ENCODE data around the gene PPP1R9A.

The PPP1R9A gene

GRCh38 chr7:95297041-95297440 is 389.6 kb downstream of the PPP1R9A start:
- DNase-seq (ENCODE audit: low read depth): no peak
- in situ Hi-C loops (cut with HindIII; ENCODE audit: low sequenced_read_pairs): no loop called here
- H3K4me3 ChIP-seq (ENCODE audit: low read depth, low read length): no peak overlapping the region
- TF ChIP-seq, protein P1, sequence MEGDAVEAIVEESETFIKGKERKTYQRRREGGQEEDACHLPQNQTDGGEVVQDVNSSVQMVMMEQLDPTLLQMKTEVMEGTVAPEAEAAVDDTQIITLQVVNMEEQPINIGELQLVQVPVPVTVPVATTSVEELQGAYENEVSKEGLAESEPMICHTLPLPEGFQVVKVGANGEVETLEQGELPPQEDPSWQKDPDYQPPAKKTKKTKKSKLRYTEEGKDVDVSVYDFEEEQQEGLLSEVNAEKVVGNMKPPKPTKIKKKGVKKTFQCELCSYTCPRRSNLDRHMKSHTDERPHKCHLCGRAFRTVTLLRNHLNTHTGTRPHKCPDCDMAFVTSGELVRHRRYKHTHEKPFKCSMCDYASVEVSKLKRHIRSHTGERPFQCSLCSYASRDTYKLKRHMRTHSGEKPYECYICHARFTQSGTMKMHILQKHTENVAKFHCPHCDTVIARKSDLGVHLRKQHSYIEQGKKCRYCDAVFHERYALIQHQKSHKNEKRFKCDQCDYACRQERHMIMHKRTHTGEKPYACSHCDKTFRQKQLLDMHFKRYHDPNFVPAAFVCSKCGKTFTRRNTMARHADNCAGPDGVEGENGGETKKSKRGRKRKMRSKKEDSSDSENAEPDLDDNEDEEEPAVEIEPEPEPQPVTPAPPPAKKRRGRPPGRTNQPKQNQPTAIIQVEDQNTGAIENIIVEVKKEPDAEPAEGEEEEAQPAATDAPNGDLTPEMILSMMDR (IDR thresholded peaks at IDR 0.05; ENCODE audit: low read depth, low read length, missing control alignments): no peak

- TF ChIP-seq, protein P1 (IDR thresholded peaks at IDR 0.05; ENCODE audit: low read depth, low read length, missing control alignments): no peak
- in situ Hi-C loops (cut with HindIII; ENCODE audit: low sequenced_read_pairs): no loop called here
- DNase-seq (ENCODE audit: low read depth): no peak
- H3K4me3 ChIP-seq (ENCODE audit: low read depth, low read length): no peak overlapping the region
These were observed 390.7 kb downstream of the PPP1R9A start for GRCh38 chr7:95298091-95298490.

- H3K4me3 ChIP-seq (ENCODE audit: low read depth, low read length): no peak overlapping the region
- in situ Hi-C loops (cut with HindIII; ENCODE audit: low sequenced_read_pairs): no loop called here
- TF ChIP-seq, protein P1 (IDR thresholded peaks at IDR 0.05; ENCODE audit: low read depth, low read length, missing control alignments): no peak
- no peak for DNase-seq (ENCODE audit: low read depth)
These were observed 395.9 kb downstream of the PPP1R9A start for GRCh38 chr7:95303013-95303905.

DNA sequence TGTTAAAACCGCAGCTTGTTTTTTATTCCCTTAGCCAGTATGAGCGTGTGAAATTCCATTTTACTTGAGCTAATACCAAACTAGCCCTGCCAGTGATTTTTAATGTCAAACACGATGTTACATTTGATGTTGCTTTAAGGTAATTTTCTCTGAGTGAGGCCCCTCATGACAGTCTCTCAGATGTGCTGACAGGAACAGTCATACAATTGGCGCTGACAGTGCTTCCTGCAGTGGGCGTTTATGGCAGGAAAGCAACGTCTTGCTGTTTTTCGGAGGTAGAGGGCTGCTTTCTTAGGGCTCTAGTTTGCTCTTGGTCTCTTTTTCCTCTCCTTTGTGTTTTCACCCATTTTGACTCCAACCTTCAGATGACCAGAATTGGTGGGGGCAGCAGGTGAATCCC is 397.6 kb downstream of the PPP1R9A start:
- in situ Hi-C loops (cut with HindIII; ENCODE audit: low sequenced_read_pairs): no loop called here
- TF ChIP-seq, protein P1 (IDR thresholded peaks at IDR 0.05; ENCODE audit: low read depth, low read length, missing control alignments): no peak
- no peak overlapping the region for H3K4me3 ChIP-seq (ENCODE audit: low read depth, low read length)
- no peak for DNase-seq (ENCODE audit: low read depth)

DNA sequence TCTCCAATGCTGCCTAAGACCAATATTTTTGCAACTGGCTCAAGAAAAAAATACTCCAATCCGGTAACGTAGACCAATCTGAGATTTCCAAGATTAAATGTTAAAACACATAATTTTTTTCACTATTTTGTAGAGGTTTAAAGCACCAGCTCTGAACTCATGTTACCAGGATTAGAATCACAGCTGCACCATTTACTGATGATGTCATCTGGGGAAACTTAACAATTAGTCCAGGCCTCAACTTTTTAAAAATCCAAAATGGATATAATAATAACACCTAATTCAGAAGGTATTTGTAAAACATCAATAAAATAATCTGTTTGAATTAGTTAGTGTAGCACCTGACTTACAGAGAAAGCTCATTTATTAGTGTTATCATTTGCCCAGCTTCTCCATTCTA is 402.6 kb downstream of the PPP1R9A start:
- in situ Hi-C loops (cut with HindIII; ENCODE audit: low sequenced_read_pairs): no loop called here
- TF ChIP-seq, protein P1 (IDR thresholded peaks at IDR 0.05; ENCODE audit: low read depth, low read length, missing control alignments): no peak
- no peak for DNase-seq (ENCODE audit: low read depth)

DNA sequence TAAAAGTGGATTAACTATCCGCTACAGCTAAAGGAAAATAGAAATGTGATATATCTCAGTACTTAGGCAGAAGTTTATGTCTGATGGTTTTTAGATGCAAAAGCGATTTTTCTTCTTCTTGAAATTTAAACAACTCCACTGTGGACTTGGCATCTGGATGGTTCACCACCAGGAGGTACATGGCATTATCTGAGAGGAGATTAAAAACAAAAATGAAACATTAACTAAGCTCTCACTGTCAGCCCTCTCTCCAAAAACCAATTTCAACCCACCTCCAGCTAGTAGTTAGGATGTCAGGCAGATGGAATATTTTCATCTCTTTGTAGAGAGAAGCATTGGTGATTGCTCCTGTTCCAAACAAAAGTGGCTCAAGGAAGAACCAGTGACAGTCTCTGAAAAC is 404.0 kb downstream of the PPP1R9A start:
- in situ Hi-C loops (cut with HindIII; ENCODE audit: low sequenced_read_pairs): no loop called here
- no peak for DNase-seq (ENCODE audit: low read depth)
- no peak overlapping the region for H3K4me3 ChIP-seq (ENCODE audit: low read depth, low read length)
- TF ChIP-seq, protein P1 (IDR thresholded peaks at IDR 0.05; ENCODE audit: low read depth, low read length, missing control alignments): no peak

More for the DNA sequence above, 402.6 kb downstream of the PPP1R9A start:
- no peak overlapping the region for H3K4me3 ChIP-seq (ENCODE audit: low read depth, low read length)

Data from astrocyte of the cerebellum (primary cell).